SH-SY5Y (cell line): ENCODE results near the gene DNAJC21.

ENCODE experiments used
- GATA2 ChIP-seq: IDR thresholded peaks from 2 replicates; pipeline ENCODE4 v1.6.1; 2011; ENCODE audit warnings: mild to moderate bottlenecking, low read depth, low read length
- GATA3 ChIP-seq: IDR thresholded peaks from 2 replicates; pipeline ENCODE4 v1.6.1; 2011; ENCODE audit warnings: low read depth, mild to moderate bottlenecking, low read length, moderate library complexity

The DNAJC21 gene

GRCh38 chr5:34929134-34929719 is at the start of gene DNAJC21:
DNAJC21 (plus strand) TSS chr5:34929559; CDS start chr5:34929820, 261 bp downstream.
- TF ChIP-seq GATA3, result no peak
- TF ChIP-seq GATA2, result no peak

GRCh38 chr5:34881246-34881645 is 48.1 kb upstream of the DNAJC21 start:
- TF ChIP-seq GATA3 (no peak), GATA2 (no peak)

- TF ChIP-seq GATA2 (no peak), GATA3 (no peak)
Measured at GRCh38 chr5:34886392-34887119, 42.8 kb upstream of the DNAJC21 start.

GRCh38 chr5:34889394-34889793 is 40.0 kb upstream of the DNAJC21 start:
- TF ChIP-seq GATA3, result no peak
- TF ChIP-seq GATA2, result no peak

GRCh38 chr5:34891981-34892380 is 37.4 kb upstream of the DNAJC21 start:
- TF ChIP-seq GATA3 (no peak), GATA2 (no peak)

- TF ChIP-seq GATA3 (no peak), GATA2 (no peak)
Measured at GRCh38 chr5:34892414-34892813, 36.9 kb upstream of the DNAJC21 start.

- TF ChIP-seq GATA2 (no peak), GATA3 (no peak)
Measured at GRCh38 chr5:34894716-34895115, 34.6 kb upstream of the DNAJC21 start.

- TF ChIP-seq GATA2 (no peak), GATA3 (no peak)
Measured at GRCh38 chr5:34895641-34896419, 33.5 kb upstream of the DNAJC21 start.

- no peak for TF ChIP-seq GATA3
- no peak for TF ChIP-seq GATA2
Measured at GRCh38 chr5:34897646-34898045, 31.7 kb upstream of the DNAJC21 start.

GRCh38 chr5:34898258-34898895 is 31.0 kb upstream of the DNAJC21 start:
- TF ChIP-seq GATA3 (no peak), GATA2 (no peak)

GRCh38 chr5:34899066-34899465 is 30.3 kb upstream of the DNAJC21 start:
- TF ChIP-seq GATA2 (no peak), GATA3 (no peak)

GRCh38 chr5:34900652-34901051 is 28.7 kb upstream of the DNAJC21 start:
- TF ChIP-seq GATA3 (no peak), GATA2 (no peak)

GRCh38 chr5:34903260-34903659 is 26.1 kb upstream of the DNAJC21 start:
- TF ChIP-seq GATA2 (no peak), GATA3 (no peak)

GRCh38 chr5:34905564-34905963 is 23.8 kb upstream of the DNAJC21 start:
- TF ChIP-seq GATA2 (no peak), GATA3 (no peak)
